ENCODE data around the gene ARAP3.

ARAP3 gene

GRCh38 chr5:141663506-141663905 is 18.5 kb downstream of the ARAP3 start:
- Histone ChIP-seq H3K36me3 (ENCODE audit: control insufficient read depth in 5 of 5, insufficient read depth in 5 of 5, low read length in 5 of 5) (peaks cover 0 to 42% (median 25%) of the 10 kb centered on the region in 5 donors), H3K27ac (ENCODE audit: low read depth, low read length) (no peak overlapping the region), H3K4me1 (ENCODE audit: control insufficient read depth in 5 of 5, insufficient read depth in 5 of 5, low read length in 5 of 5) (peaks cover 0 to 6% (median 3%) of the 10 kb centered on the region in 5 donors), H3K4me3 (ENCODE audit: low read depth in 1 of 5, low read length in 5 of 5) (no peak overlapping the region), H3K9me3 (ENCODE audit: control insufficient read depth in 5 of 5, low read length in 5 of 5) (no peaks in the 10 kb centered on the region), H3K9ac (ENCODE audit: low read length in 5 of 5) (no peak overlapping the region), H3K27me3 (ENCODE audit: control insufficient read depth in 5 of 5, insufficient read depth in 4 of 5, low read length in 5 of 5) (no peaks in the 10 kb centered on the region)

GRCh38 chr5:141662028-141662427 is 20.0 kb downstream of the ARAP3 start:
- H3K27ac ChIP-seq (ENCODE audit: low read depth, low read length) = no peak overlapping the region
- H3K9ac ChIP-seq (ENCODE audit: low read length in 5 of 5) = no peak overlapping the region
- peaks cover 0 to 6% (median 3%) of the 10 kb centered on the region in 5 donors for H3K4me1 ChIP-seq (ENCODE audit: control insufficient read depth in 5 of 5, insufficient read depth in 5 of 5, low read length in 5 of 5)
- H3K9me3 ChIP-seq (ENCODE audit: control insufficient read depth in 5 of 5, low read length in 5 of 5) = no peaks in the 10 kb centered on the region
- no peaks in the 10 kb centered on the region for H3K27me3 ChIP-seq (ENCODE audit: control insufficient read depth in 5 of 5, insufficient read depth in 4 of 5, low read length in 5 of 5)
- H3K4me3 ChIP-seq (ENCODE audit: low read depth in 1 of 5, low read length in 5 of 5) = no peak overlapping the region
- peaks cover 0 to 54% (median 37%) of the 10 kb centered on the region in 5 donors for H3K36me3 ChIP-seq (ENCODE audit: control insufficient read depth in 5 of 5, insufficient read depth in 5 of 5, low read length in 5 of 5)

- H3K9ac ChIP-seq (ENCODE audit: low read length in 5 of 5) = no peak overlapping the region
- H3K36me3 ChIP-seq (ENCODE audit: control insufficient read depth in 5 of 5, insufficient read depth in 5 of 5, low read length in 5 of 5) = peaks cover 0 to 77% (median 60%) of the 10 kb centered on the region in 5 donors
- no peaks in the 10 kb centered on the region for H3K9me3 ChIP-seq (ENCODE audit: control insufficient read depth in 5 of 5, low read length in 5 of 5)
- H3K4me3 ChIP-seq (ENCODE audit: low read depth in 1 of 5, low read length in 5 of 5) = no peak overlapping the region
- peaks cover 0 to 2% (median 0%) of the 10 kb centered on the region in 5 donors for H3K4me1 ChIP-seq (ENCODE audit: control insufficient read depth in 5 of 5, insufficient read depth in 5 of 5, low read length in 5 of 5)
- H3K27ac ChIP-seq (ENCODE audit: low read depth, low read length) = no peak overlapping the region
- no peaks in the 10 kb centered on the region for H3K27me3 ChIP-seq (ENCODE audit: control insufficient read depth in 5 of 5, insufficient read depth in 4 of 5, low read length in 5 of 5)
Measured at GRCh38 chr5:141657937-141658545, 24.0 kb downstream of the ARAP3 start.

GRCh38 chr5:141657404-141657803 is 24.6 kb downstream of the ARAP3 start:
- Histone ChIP-seq H3K9me3 (ENCODE audit: control insufficient read depth in 5 of 5, low read length in 5 of 5) (no peaks in the 10 kb centered on the region), H3K36me3 (ENCODE audit: control insufficient read depth in 5 of 5, insufficient read depth in 5 of 5, low read length in 5 of 5) (peaks cover 0 to 73% (median 60%) of the 10 kb centered on the region in 5 donors), H3K4me3 (ENCODE audit: low read depth in 1 of 5, low read length in 5 of 5) (no peak overlapping the region), H3K4me1 (ENCODE audit: control insufficient read depth in 5 of 5, insufficient read depth in 5 of 5, low read length in 5 of 5) (no peaks in the 10 kb centered on the region), H3K9ac (ENCODE audit: low read length in 5 of 5) (no peak overlapping the region), H3K27me3 (ENCODE audit: control insufficient read depth in 5 of 5, insufficient read depth in 4 of 5, low read length in 5 of 5) (no peaks in the 10 kb centered on the region), H3K27ac (ENCODE audit: low read depth, low read length) (no peak overlapping the region)

- Histone ChIP-seq H3K4me1 (ENCODE audit: control insufficient read depth in 5 of 5, insufficient read depth in 5 of 5, low read length in 5 of 5) (peaks cover 0 to 5% (median 4%) of the 10 kb centered on the region in 5 donors), H3K36me3 (ENCODE audit: control insufficient read depth in 5 of 5, insufficient read depth in 5 of 5, low read length in 5 of 5) (peaks cover 0 to 65% (median 52%) of the 10 kb centered on the region in 5 donors), H3K27me3 (ENCODE audit: control insufficient read depth in 5 of 5, insufficient read depth in 4 of 5, low read length in 5 of 5) (no peaks in the 10 kb centered on the region), H3K27ac (ENCODE audit: low read depth, low read length) (no peak overlapping the region), H3K4me3 (ENCODE audit: low read depth in 1 of 5, low read length in 5 of 5) (no peak overlapping the region), H3K9ac (ENCODE audit: low read length in 5 of 5) (no peak overlapping the region), H3K9me3 (ENCODE audit: control insufficient read depth in 5 of 5, low read length in 5 of 5) (no peaks in the 10 kb centered on the region)
Measured at GRCh38 chr5:141656396-141656795, 25.6 kb downstream of the ARAP3 start.

GRCh38 chr5:141655020-141655419 is 27.0 kb downstream of the ARAP3 start:
- Histone ChIP-seq H3K4me3 (ENCODE audit: low read depth in 1 of 5, low read length in 5 of 5) (no peak overlapping the region), H3K27ac (ENCODE audit: low read depth, low read length) (no peak overlapping the region), H3K9me3 (ENCODE audit: control insufficient read depth in 5 of 5, low read length in 5 of 5) (no peaks in the 10 kb centered on the region), H3K27me3 (ENCODE audit: control insufficient read depth in 5 of 5, insufficient read depth in 4 of 5, low read length in 5 of 5) (no peaks in the 10 kb centered on the region), H3K4me1 (ENCODE audit: control insufficient read depth in 5 of 5, insufficient read depth in 5 of 5, low read length in 5 of 5) (peaks cover 0 to 15% (median 12%) of the 10 kb centered on the region in 5 donors), H3K36me3 (ENCODE audit: control insufficient read depth in 5 of 5, insufficient read depth in 5 of 5, low read length in 5 of 5) (peaks cover 0 to 59% (median 49%) of the 10 kb centered on the region in 5 donors), H3K9ac (ENCODE audit: low read length in 5 of 5) (no peak overlapping the region)

GRCh38 chr5:141654298-141654697 is 27.7 kb downstream of the ARAP3 start:
- peaks cover 0 to 52% (median 44%) of the 10 kb centered on the region in 5 donors for H3K36me3 ChIP-seq (ENCODE audit: control insufficient read depth in 5 of 5, insufficient read depth in 5 of 5, low read length in 5 of 5)
- H3K4me1 ChIP-seq (ENCODE audit: control insufficient read depth in 5 of 5, insufficient read depth in 5 of 5, low read length in 5 of 5) = peaks cover 0 to 15% (median 12%) of the 10 kb centered on the region in 5 donors
- H3K9ac ChIP-seq (ENCODE audit: low read length in 5 of 5) = no peak overlapping the region
- H3K4me3 ChIP-seq (ENCODE audit: low read depth in 1 of 5, low read length in 5 of 5) = no peak overlapping the region
- H3K27me3 ChIP-seq (ENCODE audit: control insufficient read depth in 5 of 5, insufficient read depth in 4 of 5, low read length in 5 of 5) = no peaks in the 10 kb centered on the region
- H3K9me3 ChIP-seq (ENCODE audit: control insufficient read depth in 5 of 5, low read length in 5 of 5) = no peaks in the 10 kb centered on the region
- H3K27ac ChIP-seq (ENCODE audit: low read depth, low read length) = no peak overlapping the region

GRCh38 chr5:141651728-141652105 is 30.3 kb downstream of the ARAP3 start:
- H3K4me3 ChIP-seq (ENCODE audit: low read depth in 1 of 5, low read length in 5 of 5) = peak overlapping the region; percentile 46 to 77 (median 71)
- peak overlapping the region in 4 of 5 donors; percentile 22 to 67 (median 48) for H3K9ac ChIP-seq (ENCODE audit: low read length in 5 of 5)
- peaks cover 0 to 15% (median 12%) of the 10 kb centered on the region in 5 donors for H3K4me1 ChIP-seq (ENCODE audit: control insufficient read depth in 5 of 5, insufficient read depth in 5 of 5, low read length in 5 of 5)
- H3K36me3 ChIP-seq (ENCODE audit: control insufficient read depth in 5 of 5, insufficient read depth in 5 of 5, low read length in 5 of 5) = peaks cover 0 to 41% (median 26%) of the 10 kb centered on the region in 5 donors
- H3K27me3 ChIP-seq (ENCODE audit: control insufficient read depth in 5 of 5, insufficient read depth in 4 of 5, low read length in 5 of 5) = no peaks in the 10 kb centered on the region
- no peak overlapping the region for H3K27ac ChIP-seq (ENCODE audit: low read depth, low read length)
- H3K9me3 ChIP-seq (ENCODE audit: control insufficient read depth in 5 of 5, low read length in 5 of 5) = no peaks in the 10 kb centered on the region

GRCh38 chr5:141650851-141651727 is 30.9 kb downstream of the ARAP3 start, which contains the start of gene FCHSD1:
FCHSD1 (minus strand) TSS chr5:141651418; CDS start chr5:141651368, 50 bp downstream.
- no peaks in the 10 kb centered on the region for H3K9me3 ChIP-seq (ENCODE audit: control insufficient read depth in 5 of 5, low read length in 5 of 5)
- no peaks in the 10 kb centered on the region for H3K27me3 ChIP-seq (ENCODE audit: control insufficient read depth in 5 of 5, insufficient read depth in 4 of 5, low read length in 5 of 5)
- H3K27ac ChIP-seq (ENCODE audit: low read depth, low read length) = no peak within 1 kb of the TSS
- peaks cover 0 to 15% (median 12%) of the 10 kb centered on the region in 5 donors for H3K4me1 ChIP-seq (ENCODE audit: control insufficient read depth in 5 of 5, insufficient read depth in 5 of 5, low read length in 5 of 5)
- H3K36me3 ChIP-seq (ENCODE audit: control insufficient read depth in 5 of 5, insufficient read depth in 5 of 5, low read length in 5 of 5) = peaks cover 0 to 37% (median 21%) of the 10 kb centered on the region in 5 donors
- H3K9ac ChIP-seq (ENCODE audit: low read length in 5 of 5) = peak within 1 kb of the TSS in 4 of 5 donors; percentile 22 to 67 (median 56)
- peak within 1 kb of the TSS; percentile 71 to 80 (median 77) for H3K4me3 ChIP-seq (ENCODE audit: low read depth in 1 of 5, low read length in 5 of 5)

GRCh38 chr5:141649972-141650371 is 32.1 kb downstream of the ARAP3 start:
- Histone ChIP-seq H3K36me3 (ENCODE audit: control insufficient read depth in 5 of 5, insufficient read depth in 5 of 5, low read length in 5 of 5) (peaks cover 0 to 33% (median 18%) of the 10 kb centered on the region in 5 donors), H3K27ac (ENCODE audit: low read depth, low read length) (no peak overlapping the region)

More at GRCh38 chr5:141649972-141650371, 32.1 kb downstream of the ARAP3 start:
- Histone ChIP-seq H3K27me3 (ENCODE audit: control insufficient read depth in 5 of 5, insufficient read depth in 4 of 5, low read length in 5 of 5) (no peaks in the 10 kb centered on the region), H3K4me3 (ENCODE audit: low read depth in 1 of 5, low read length in 5 of 5) (no peak overlapping the region), H3K9me3 (ENCODE audit: control insufficient read depth in 5 of 5, low read length in 5 of 5) (no peaks in the 10 kb centered on the region), H3K4me1 (ENCODE audit: control insufficient read depth in 5 of 5, insufficient read depth in 5 of 5, low read length in 5 of 5) (peaks cover 0 to 15% (median 12%) of the 10 kb centered on the region in 5 donors), H3K9ac (ENCODE audit: low read length in 5 of 5) (no peak overlapping the region)
